GM19023 (cell line): ENCODE data around the gene ADD1.

Experiments used
- ATAC-seq: cut with Tn5 transposase; IDR thresholded peaks from one replicate; pipeline ENCODE4 v1.9.1; 2021; ENCODE audit warnings: mild to moderate bottlenecking, moderate library complexity; ENCODE audit not compliant: unreplicated experiment

The ADD1 gene

DNA sequence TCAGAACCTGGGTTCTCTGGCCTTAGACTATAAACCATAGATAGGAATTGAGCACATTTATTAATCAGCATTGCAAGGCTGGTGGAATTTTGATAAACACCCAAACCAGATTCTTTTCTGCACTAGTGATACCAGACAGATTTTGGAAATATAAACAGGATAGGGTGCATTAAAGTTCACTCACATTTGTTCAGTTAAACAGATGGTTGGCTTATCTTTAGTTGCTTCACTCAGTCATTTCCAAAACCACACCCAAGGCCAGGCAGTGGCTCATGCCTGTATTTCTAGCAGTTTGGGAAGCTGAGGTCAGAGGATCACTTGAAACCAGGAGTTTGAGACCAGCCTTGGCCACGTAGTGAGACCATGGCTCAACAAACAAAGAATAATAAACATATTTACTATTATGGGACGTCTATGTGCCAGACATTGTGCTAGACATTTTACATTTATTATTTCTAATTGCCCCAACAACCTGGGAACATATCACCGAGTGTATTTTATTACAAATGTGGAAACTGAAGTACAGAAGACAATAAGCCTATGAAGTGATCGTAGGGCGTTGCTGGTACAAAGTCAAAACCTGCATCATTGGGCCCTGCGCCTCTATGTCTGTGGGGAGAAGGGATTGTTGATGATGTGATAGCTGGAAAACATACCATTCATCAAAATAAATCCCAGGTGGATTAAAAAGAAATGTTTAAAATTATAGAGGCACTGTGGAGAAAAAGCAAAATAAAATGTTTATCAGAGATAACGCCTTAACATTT lies 15.0 kb downstream of the ADD1 start:
- ATAC-seq: no peak

DNA sequence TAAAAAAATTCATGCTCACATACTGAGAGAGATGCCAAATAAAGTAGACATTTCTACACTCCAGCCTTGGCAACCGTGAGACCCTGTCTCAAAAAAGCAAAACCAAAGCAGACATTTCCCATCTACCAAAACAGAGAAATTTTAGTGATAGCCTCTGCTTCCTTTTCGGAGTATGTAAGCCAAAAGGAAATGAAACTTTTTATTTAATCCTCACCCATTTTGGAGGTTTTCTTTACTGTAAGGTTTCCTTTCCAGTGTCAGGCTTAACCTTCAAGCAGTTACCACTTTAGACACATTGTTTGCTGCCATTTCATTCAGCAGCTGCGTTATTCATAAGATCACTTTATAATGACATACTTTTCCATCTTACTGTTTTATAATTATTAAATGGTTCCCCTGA lies 15.9 kb downstream of the ADD1 start:
- ATAC-seq: no peak

- ATAC-seq: no peak
Observed at GRCh38 chr4:2860391-2861348, 17.0 kb downstream of the ADD1 start.

DNA sequence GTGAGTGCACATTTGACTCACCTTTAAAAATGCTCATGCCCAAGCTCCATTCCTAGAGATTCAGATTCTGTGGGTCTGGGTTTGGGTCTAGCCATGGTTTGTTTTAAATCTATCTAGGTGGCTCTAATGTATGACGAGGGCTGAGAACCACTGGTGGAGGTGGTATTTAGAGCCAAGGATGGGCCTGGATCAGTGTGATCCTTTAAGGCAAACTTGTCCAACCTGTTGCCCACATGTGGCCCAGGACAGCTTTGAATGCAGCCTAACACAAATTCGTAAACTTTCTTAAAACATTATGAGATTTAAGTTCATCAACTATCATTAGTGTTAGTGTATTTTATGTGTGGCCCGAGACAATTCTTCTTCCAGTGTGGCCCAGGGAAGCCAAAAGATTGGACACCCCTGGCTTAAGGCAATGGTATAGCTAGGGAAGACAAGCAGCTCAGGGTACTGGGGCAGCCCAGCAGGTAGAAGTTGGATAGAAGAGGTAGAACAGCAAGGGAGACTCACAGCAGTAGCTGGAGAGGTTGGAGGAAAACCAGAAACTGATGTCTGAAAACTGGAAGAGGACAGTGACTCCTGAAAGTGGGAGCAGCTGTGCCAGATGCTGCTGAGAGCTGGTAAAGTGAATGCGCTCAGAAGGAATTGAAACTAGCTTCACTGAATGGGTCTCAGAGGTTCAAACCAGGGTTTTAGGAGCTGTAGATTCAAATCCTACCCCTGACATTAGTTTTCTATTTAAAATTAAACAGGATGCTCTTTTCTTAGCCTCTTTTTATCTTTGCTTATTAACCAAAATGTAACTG lies 18.2 kb downstream of the ADD1 start:
- no peak for ATAC-seq

DNA sequence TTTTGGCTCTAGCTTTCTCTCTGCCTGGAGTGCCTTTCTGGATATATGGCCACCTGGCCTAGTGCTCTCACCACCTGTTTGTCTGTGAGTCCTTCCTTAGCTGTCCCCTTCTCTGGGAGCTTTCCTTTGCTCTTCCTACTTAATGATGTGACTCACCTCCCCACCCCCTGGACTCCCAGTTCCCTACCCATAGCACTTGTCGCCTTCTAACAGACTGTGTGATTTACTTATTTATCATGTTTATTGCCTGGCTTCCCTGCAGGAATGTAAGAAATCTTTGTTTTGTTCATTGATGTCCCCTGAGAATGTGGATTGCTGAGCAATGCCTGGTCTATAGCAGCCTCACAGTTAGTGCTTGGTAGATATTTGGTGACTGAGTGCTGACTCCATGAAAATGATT lies 18.9 kb downstream of the ADD1 start:
- no peak for ATAC-seq

- no peak for ATAC-seq
Observed at GRCh38 chr4:2863649-2864048, 20.0 kb downstream of the ADD1 start.

GRCh38 chr4:2865196-2865780 lies 21.6 kb downstream of the ADD1 start:
- no peak for ATAC-seq

DNA sequence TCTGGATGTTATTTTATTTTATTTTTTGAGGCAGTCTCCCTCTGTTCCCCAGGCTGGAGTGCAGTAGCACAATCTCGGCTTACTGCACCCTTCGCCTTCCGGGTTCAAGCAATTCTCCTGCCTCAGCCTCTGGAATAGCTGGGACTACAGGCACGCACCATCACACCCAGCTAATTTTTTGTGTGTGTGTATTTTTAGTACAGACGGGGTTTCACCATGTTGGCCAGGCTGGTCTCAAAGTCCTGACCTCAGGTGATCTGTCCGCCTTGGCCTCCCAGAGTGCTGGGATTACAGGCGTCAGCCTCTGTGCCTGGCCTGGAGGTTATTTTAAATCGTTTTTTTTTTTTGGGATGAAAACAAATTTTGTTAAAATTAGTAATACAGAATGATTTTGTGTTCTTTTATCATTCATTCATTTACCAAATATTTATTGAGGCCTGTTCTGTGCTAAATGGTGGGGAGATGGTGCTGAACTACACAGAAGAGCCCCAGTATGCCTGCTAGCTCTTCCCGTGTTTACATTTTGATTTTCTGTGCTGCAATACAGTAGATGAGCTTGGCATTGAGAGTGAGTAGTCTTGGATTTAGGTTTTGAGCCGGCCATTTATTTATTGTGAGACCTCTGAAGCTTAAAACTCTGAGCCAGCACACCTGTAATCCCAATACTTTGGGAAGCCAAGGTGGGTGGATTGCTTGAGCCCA lies 22.7 kb downstream of the ADD1 start:
- no peak for ATAC-seq

GRCh38 chr4:2866891-2867290 lies 23.2 kb downstream of the ADD1 start:
- ATAC-seq: no peak

GRCh38 chr4:2867758-2868491 lies 24.3 kb downstream of the ADD1 start:
- no peak for ATAC-seq

GRCh38 chr4:2868877-2869487 lies 25.3 kb downstream of the ADD1 start:
- ATAC-seq: no peak

DNA sequence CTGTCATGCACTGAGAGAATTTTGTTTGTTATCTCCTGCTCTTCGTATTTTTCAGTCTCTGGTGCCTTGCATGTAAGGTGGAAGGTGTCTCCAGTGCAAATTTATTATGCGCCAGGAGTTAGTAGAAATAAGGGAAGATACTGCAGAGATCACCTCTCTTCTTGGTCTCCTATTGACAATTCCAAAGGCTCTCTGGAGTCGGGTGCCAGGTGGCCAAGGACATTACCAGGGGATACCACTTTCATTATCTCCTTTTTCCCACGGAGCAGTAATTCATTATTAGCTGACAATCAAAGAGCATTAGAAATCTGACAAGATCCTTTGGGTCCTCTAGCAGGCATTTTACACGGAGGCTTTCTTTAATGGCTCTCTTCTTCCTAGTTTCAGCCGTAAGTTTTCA lies 26.0 kb downstream of the ADD1 start:
- ATAC-seq: no peak

DNA sequence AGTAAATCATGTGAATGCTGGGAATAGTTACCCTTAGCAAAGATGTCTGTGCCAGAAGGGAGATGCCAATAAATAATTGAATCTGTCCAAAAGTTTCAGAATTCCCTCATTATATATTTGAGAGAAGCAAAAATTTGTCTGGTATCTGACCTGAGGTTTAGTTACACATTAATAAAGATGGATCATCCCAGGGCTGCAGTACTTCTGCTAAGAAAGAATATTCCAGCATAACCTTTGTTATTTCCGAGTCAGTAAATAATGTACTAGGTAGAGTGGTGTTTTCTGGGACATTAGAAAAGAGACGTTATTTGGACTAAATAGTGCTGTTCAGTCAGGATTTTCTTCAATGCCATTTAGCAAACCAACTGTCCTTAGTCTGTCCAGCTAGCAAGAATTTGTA lies 26.4 kb downstream of the ADD1 start:
- ATAC-seq: no peak

- ATAC-seq: no peak
Observed at GRCh38 chr4:2871466-2871865, 27.8 kb downstream of the ADD1 start.

GRCh38 chr4:2871911-2872310 lies 28.3 kb downstream of the ADD1 start:
- no peak for ATAC-seq

- no peak for ATAC-seq
Observed at GRCh38 chr4:2873329-2873728, 29.7 kb downstream of the ADD1 start.

GRCh38 chr4:2874861-2875260 lies 31.2 kb downstream of the ADD1 start:
- no peak for ATAC-seq

DNA sequence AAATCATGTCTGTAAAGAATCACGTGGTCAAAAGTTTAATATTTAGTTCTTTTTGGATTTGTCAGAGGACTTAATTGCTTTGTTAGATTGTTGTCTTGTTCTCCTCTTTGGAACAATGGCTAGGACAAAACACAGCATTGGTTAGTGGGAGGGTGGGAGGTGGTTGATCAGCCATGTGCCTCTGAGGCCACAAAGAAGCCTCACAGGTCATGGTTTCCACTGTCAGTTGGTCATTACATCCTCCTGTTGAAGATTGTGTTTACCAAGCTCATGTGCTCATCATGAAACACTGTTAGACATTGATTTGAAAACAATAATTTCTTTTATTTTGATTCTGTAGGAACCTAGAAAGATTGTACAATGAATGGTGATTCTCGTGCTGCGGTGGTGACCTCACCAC lies 31.9 kb downstream of the ADD1 start:
- ATAC-seq: no peak

GRCh38 chr4:2878346-2878745 lies 34.7 kb downstream of the ADD1 start:
- no peak for ATAC-seq
